Myocyte (in vitro differentiated cells): ENCODE results near the gene CDH4. TPM values are rescaled to one million over a fixed set of nuclear protein-coding genes. Genes with fewer than 3 reads are reported as not detected.

ENCODE experiments used
- DNase-seq: peaks from one replicate; pipeline ENCODE4 v3.0.0-alpha.2; 2012; ENCODE audit warnings: low read depth
- total RNA-seq: library from RNA; depleted of rRNA; stranded (reverse); fragments of >200 nt; gene quantifications from 2 replicates; pipeline ENCODE4 v1.2.3, GENCODE V29; 2014

Gene CDH4
- total RNA-seq, 1 donor from 2014 or later = 0.45 TPM

DNA sequence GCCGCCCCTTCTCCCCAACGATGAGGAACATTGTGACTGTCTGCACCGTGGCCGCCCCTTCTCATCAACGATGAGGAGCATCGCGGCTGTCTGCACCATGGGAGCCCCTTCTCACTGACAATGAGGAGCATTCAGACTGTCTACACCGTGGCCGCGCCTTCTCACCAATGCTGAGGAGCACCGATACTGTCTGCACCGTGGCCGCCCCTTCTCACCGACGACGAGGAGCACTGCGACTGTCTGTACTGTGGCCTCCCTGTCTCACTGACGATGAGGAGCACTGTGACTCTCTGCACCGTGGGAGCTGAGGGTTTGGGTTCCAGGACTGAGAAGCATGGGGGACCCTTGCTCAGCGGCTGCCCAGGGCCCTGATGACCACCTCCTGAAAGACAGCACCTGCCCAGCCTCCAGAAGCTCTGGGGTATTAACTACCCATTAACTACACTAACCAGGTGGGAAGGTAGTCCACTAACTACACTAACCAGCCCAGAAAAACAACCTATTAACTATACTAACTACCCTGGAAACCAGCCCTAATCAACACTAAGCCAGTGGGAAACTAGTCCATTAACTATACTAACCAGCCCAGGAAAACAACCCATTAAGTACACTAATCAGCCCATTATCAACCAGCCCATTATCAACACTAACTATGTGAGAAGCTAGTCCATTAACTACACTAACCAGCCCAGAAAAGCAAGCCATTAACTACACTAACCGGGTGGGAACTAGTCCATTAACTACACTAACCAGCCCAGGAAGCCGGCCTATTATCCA is 696.7 kb downstream of the CDH4 start:
- DNase-seq = no peak

DNA sequence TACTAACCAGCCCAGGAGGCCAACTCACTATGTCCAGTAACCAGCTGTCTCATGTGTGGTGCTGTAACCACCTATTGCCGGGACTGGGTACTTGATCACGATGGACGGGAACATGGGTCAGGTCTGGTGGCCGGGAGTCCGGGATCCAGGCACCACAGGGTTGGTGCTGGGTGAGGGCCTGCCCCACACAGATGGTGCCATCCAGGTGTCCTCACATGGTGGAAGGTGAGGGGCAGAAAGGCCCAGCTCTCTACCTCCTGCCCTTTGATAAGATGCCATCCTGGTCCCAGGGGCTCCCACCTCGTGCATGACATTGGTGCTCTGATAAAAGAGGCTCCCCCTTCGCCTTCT is 697.3 kb downstream of the CDH4 start:
- DNase-seq = no peak

DNA sequence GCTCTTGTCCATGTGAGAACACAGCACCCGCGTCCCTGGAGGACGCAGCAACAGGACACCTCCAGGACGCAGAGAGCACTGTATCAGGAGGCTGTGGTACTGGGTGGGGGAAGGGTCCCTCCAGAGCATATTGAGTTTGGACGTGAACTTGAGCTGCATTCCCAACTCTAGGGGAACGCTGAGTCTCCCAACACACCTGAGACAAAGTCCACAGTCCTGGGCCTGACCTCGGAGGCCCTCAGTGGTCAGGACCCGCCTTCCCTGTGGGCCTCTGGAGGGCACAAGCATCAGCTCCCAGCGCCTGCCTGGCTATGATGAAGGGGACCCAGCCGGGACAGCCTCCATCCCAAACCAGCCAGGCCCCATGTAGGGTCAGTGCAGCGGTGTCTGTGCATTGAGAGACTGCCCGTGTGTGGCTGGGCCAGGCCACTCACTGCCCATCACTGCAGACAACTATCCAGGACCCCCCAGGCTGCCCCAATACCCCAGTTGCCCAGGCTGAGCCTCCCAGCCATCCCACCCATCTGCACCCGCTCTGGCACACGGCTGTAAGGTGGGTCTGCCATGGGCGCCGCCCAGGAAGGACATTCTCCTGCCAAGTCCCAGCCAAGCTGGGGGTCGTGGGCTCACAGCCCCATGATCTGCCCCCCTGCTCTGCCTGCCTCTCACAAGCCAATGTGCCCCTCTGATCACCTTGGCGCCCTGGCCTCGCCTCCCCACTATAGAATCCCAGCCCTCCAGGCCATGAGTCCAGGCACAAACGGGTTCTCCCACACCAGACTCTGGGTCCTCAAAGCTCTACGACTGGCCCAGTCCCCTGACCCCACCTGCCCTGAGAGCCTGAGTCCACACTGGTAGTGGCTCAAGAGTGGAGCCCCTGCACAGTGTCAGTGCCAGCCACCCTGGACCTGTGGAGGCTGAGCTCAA is 697.9 kb downstream of the CDH4 start:
- DNase-seq = no peak

DNA sequence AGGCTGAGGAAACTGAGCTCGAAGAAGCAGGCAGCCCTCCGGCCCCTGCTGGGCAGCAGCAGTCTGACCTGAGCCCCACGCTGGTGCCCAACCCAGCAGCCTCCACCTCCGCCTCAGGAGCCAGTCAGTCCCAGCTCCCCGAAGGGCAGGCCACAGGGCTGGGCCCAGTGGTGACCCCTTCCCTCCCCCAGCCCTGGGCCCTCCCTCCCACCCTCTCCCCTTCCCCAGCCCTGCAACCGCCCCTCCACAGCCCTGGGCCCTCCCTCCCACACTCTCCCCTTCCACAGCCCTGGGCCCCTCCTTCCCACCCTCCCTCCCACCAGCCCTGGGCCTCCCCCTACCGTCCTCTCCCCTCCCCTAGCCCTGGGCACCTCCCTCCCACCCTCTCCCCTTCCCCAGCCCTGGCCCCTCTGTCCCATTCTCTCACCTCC is 698.6 kb downstream of the CDH4 start:
- DNase-seq = no peak

DNA sequence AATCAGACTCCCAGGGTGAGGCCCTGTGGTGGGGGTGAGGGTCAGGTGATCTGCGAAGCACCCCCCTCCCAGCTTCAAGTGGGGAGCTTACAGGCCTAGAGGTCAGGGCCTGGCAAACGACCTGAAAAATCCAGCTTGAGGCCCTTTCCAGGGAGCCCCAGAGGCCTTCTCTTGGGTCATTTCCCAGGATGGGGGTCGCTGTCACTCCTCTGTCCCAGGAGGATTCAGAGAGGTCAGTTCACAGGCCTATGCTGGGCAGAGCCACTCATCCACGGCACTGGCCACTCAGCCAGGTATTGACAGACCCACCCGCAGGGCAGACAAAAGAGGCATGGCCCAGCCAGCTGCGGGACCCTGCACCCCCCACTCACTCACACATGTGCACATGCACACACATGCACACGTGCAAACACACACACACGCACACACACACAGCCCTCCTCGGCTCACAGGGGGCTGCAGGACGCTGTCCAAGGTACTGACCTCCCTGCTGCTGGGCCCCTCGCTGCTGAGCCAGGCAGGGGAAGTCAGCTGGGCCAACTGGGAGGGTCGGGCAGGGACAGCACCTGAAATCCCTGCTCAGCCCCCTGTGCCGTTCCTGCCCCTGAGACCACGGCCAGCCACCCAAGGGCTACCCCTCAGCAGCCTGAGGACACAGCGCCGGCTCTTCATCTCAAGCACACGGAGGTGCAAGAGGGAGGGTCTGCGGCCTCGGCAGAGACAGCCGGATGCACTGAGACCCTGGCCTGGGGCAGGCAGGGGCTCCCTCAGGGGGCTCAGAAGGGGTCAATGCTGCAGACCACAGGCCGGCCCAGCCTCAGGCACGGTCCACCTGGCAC is 699.9 kb downstream of the CDH4 start:
- peak; percentile 13 for DNase-seq

DNA sequence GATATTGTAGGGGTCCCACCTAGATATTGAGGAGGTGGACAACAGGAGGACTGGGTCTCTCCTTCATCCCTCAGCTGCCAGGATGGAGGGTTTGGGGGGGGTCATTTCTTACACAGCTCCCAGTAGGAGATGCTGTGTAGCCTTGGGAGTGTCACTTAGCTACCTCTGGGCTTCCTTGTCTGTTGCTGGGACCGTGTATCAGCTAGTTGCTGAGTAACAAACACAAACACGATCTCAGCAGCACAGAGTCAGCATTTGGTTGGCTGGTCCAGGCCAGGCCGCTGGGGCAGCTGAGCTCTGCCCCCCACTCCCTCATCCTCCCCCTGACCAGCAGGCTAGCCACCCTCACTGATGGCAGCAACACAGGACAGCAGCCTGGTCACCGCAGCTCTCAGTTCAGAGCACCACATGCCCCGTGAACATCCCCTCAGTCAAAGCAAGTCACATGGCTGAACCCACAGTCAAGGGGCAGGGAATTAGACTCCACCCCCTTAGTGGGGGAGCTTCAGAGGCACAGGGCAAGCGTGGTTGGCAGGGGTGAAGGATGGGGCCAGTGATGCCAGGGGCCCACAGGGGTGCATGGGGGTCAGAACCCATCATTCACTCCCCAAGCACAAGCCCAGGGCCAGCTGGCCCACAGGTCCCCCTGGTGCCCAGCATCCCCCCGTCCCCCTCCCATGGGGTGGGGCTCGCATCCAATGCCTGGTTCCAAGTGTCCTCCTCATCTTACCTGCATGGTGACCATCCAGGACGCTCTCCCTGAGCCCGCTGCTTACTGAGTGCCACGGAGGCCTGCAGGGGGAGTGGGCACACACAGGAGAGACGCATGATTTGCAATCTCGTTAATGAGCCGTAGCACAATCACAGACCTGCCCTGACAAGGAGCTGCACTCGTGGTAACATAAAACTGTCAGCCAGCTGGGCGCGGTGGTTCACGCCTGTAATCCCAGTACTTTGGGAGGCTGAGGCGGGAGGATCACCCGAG is 701.3 kb downstream of the CDH4 start:
- DNase-seq = no peak

DNA sequence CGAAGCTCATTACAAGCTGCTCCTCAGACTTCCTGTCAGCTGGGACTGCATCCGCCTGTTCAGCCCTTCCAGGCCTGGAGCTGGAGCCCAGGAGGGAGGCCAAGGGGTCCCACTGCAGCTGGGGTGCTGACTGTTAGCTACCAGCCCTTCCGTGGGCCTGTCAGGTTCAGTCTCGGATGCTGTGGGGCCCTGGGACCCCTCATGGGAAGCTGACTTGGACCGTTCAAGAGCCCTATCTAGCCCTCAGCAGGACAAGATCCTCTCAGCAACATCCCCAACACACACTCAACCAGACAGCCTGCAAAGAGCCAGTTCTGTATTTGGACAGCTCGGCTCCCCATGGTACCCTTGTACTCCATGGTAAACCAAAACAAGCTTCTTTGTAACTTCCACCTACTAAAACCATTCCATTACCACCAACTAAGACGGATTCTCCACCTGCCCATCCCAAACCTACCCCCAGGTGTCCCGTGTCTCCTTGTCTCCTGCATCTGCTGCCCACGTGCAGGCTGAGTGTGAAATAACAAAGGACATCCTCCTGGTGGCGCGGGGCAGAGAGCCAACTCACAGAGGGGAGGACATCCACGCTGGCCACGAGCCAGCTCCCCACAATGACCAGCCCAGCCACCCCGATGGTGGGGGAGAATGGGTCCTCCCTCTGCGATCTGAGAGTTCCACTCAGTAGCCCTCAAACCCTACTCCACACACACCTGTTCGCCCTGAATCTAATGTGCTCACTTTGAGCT is 702.4 kb downstream of the CDH4 start:
- DNase-seq = no peak

DNA sequence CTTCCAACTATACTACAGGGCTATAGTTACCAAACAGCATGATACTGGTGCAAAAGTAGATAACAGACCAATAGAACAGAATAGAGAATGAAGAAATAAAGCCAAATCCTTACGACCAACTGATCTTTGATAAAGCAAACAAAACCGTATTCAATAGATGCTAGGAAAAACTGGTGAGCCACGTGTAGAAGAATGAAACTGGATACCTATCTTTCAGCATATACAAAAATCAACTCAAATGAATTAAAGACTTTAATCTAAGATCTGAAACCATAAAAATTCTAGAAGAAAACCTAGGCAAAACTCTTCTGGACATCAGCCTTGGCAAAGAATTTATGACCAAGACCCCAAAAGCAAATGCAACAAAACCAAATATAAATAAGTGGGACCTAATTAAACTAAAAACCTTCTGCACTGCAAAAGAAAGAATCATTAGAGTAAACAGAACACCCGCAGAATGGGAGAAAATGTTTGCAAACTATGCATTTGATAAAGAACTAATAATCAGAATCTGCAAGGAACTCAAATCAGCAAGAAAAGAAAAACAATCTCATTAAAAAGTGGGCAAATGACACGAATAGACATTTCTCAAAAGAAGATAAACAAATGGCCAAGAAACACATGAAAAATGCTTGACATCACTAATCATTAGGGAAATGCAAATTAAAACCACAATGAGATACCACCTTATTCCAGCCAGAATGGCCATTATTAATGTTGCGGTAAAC is 703.8 kb downstream of the CDH4 start:
- no peak for DNase-seq

DNA sequence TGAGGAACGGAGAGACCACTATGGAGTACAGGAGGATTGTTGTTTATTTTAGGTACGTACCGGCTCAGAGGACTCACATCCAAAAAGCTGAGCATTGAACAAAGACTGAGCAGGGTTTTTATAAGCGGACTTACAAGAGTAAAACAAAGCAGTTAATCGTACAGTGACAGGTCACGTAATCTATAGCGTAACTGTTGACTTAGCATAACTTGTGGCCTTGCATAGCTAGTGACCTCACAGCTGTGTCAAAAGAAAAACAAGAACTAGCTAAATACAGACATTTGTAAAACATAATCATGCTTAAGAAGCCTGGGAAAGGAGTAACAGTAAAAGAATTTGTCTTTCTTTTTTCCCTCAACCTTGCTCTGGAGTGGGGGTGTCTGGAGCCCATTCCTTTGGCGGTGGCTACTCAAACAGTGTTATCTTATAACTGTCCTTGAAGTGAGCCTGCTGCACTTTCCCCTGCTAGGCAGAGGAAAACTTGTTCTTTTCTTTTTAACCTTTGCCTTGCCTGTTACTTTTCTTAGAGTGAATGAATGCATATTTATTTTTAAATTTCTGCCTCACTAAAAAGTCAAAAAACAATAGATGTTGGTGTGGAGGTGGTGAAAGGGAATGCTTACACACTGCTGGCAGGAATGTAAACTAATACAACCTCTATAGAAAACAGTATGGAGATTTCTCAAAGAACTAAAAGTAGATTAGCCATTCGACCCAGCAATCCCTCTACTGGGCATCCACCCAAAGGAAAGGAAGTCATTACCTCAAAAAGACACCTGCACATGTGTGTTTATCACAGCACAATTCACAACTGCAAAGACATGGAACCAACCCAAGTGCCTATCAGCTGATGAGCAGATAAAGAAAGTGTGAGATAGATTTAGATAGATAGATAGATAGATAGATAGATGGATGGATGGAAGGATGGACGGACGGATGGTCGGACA is 704.6 kb downstream of the CDH4 start:
- no peak for DNase-seq

DNA sequence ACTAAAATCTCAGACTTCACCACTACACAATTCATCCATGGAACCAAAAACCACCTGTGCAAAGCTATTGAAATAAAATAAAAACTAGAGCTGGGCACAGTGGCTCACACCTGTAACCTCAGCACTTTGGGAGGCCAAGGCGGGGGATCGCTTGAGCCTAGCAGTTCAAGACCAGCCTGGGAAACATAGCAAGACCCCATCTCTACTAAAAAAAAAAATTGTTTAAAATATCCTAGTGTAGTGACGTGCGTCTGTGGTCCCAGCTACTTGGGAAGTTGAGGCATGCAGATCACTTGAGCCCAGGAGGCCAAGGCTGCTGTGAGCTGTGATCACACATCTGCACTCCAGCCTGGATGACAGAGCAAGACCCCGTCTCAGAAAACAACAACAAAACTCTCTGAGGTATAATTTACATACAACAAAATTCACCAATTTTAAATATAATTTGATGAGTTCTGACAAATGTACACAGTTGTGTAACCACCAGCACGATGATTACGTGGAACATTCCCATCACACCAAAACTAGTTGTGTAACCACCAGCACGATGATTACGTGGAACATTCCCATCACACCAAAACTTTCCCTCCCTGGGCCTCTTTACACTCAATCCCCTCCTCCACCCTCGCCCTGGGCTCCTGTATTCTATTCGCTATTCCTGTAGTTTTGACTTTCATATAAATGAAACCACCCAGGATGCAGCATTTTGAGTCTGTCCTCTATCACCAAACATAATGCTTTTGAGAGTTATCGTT is 706.1 kb downstream of the CDH4 start:
- DNase-seq = no peak

DNA sequence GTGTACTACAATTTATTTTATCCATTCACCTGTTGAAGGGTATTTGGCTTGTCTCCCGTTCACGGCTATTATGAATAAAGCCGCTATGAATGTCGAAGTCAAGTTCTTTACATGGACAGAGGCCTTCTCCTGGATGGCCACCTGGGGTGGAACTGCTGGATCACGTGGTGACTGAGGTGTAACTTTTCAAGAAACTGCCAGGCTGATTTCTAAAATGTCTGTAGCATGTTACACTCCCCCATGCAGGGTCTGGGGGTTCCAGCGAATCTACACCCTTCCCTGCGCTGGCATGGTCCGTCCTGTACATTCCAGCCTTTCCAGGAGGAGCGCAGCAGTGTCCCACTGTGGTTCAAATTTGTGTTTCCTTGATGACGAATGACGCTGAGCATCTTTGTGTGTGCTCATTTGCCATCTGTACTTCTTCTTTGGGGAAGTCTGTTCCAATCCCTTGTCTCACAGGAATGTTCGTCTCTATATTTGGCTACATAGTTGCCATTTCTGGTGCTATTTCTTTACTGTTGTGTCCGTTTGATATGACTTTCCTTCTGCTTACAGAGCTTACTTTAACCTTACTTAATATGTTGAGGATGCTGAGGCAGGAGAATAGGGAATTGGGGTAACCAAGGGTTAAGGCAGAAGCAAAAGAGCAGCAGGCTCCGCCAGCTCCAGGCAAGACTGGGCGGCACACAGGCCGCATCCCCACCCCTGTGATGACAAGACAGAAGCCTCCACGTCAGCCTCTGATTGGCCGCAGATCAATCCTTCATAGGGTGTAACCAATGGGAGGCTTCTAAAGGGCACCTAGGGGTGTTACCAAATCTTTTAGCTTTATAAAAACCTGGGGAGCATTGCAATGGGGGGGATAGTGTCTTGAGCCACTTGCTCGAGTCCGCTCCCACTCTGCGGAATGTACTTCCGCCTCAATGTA is 707.0 kb downstream of the CDH4 start:
- no peak for DNase-seq

DNA sequence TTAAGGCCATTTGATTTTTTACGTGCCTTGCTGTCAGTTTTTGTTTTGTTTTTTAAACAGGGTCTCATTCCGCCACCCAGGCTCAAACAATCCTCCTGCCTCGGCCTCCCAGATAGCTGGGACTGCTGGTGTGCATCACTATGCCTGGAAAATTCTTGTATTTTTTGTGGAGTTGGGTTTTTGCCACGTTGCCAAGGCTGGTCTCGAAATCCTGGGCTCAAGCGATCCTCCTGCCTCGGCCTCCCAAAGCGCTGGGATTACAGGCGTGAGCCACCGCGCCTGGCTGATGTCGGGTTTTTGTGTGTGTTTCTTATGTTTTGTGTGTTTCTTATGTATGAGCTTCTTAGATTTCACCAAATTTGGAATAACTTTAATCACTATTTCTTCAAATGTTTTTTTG is 708.8 kb downstream of the CDH4 start:
- no peak for DNase-seq

DNA sequence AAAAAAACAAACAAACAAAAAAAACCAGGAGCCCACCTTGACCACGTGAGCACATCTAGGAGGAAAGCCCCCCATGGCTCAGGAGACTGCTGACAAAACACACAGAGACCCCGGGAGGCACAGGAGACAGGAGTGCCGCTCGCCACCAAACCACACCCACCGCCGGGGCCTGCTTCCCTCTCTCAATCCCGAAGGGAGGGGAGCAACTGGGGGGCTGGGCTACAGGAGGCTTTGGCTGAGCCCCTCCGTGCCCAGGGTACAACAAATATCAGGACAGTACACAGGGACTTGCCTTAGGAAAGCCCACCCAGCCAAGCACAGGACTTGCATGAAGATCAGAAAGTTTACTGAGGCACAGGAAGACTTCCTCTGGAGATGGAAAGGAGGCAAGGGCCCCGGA is 711.1 kb downstream of the CDH4 start:
- no peak for DNase-seq

DNA sequence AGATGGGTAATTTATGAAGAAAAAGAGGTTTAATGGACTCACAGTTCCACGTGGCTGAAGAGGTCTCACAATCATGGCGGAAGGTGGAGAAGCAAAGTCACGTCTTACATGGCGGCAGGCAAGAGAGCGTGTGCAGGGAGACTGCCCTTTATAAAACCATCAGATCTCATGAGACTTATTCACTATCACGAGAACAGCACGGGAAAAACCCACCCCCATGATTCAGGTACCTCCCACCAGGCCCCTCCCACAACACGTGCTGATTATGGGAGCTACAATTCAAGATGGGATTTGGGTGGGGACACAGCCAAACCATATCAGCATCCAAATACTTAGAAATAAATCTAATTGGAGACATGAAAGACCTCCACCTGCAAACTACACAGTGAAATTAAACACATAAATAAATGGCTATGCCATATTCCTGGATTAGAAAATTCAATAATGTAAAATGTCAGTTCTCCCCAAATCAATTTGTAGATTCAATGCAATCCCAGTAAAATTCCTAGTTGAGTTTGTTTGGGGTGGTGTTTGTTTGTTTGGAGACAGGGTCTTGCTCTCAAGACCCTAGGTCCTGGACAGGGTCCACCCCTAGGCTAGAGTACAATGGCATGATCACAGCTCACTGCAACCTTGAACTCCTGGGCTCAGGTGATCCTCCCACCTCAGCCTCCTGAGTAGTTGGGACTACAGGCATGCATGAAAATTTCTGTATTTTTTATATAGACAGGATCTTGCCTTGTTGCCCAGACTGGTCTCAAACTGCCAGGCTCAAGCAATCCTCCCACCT is 712.0 kb downstream of the CDH4 start:
- no peak for DNase-seq
